Inflammatory macrophage treated with lipopolysaccharide for 1 hour (primary cell): Measurements from ENCODE around the gene TMCC1.
"Not testable (repeated sequence)": the region's sequence is repeated elsewhere in the genome, so short reads cannot be mapped to it uniquely, and the experiment has no call there.

Source experiments
- DNase-seq, 2 donors: peaks; one replicate each; pipeline ENCODE4 v3.0.0-alpha.2; 2020 to 2022

The TMCC1 gene

DNA sequence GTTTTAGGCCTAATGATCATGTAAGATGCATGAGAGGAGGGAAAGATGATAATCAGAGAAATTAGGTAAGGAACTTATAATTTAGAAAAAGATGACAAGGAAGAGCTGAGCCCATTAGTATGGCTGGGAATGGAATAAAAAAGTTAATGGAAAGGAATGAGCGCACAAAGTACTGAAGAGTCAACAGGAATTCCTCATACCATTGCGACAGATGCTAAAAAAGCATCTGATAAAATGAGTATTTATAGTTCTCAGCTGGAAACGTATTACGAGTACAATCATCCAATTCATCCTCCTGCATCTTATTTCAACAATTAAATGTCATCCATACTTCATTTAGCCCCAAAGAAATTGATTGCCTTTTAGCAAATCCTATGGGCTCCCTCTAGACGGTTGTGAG, 58.9 kb downstream of the TMCC1 start:
- DNase-seq: no peak

DNA sequence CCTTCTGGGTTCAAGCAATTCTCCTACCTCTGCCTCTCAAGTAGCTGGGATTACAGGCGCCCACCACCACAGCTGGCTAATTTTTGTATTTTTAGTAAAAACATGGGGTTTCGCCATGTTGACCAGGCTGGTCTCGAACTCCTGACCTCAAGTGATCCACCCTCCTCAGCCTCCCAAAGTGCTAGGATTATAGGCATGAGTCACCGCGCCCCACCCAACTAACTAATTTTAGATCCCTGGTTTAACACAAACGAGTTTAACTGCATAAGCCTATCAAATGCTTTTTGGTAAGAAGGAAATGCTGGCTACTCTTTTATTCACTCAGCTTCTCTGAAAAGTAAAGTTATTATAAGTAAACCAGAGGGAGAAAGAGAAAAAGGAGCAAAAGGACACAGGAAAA, 61.6 kb downstream of the TMCC1 start:
- DNase-seq: not testable (repeated sequence)

GRCh38 chr3:129831503-129831902, 62.0 kb downstream of the TMCC1 start:
- DNase-seq: no peak

DNA sequence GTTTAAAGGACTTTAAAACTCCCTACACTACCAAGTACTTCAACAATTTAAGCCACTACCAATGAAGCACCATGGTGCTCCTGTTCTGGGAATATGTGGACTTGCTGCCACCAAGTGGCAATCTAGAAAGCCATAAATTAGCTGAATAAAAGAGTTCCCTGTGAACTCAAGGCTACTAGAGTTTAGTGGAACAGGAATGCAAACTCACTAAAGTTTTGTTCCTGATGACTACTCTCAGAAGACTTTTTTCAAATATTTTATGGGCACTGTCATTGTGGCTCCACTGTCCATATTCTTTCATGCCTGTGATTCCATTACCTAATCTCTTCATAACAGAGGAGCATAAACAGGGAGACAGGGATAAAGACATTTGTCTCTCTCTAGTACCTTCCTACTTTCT, 63.9 kb downstream of the TMCC1 start:
- peak; percentile 75 to 81 for DNase-seq

DNA sequence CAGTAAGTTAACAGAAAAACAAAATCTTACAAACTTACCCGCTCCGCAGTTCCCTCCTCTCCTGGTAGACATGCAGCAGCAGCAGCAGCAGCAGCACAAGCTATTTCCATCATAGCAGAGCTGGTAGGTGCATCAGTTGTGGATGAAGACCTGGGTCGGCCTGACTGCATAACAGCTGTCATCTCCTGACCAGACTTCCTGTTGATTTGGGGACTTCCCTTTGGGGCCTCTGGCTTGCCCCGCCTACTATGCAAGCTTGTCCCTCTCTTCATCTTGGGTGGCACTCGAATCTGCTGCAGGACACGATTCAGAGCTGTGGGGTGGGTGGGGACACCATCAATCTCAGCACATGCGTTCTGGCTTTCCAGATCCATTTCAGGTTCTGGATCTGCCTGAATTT, 65.7 kb downstream of the TMCC1 start:
- peak; percentile 60 to 67 for DNase-seq

- peak; percentile 46 to 80 for DNase-seq
Measured at GRCh38 chr3:129824926-129825541, 68.5 kb downstream of the TMCC1 start.

GRCh38 chr3:129822679-129823078, 70.8 kb downstream of the TMCC1 start:
- DNase-seq: peak; percentile 92 to 97

DNA sequence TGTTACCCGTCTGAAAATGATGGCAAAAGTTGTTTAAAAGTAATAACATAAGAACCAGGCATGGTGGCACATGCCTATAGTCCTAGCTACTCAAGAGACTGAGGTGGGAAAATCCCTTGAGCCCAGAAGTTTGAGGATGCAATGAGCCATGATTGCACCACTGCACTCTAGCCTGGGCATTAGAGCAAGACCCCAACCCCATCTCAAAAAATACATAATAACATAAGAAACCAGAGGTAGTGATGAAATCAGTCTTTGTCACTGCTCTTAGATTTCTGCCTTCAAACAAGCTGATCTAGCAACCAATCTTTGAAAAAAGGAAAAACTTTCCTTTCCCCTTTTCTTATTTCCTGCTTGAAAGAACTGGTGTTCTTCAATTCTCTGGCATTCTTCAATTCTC, 71.3 kb downstream of the TMCC1 start:
- DNase-seq: peak; percentile 89 to 93

GRCh38 chr3:129820587-129820986, 72.9 kb downstream of the TMCC1 start:
- DNase-seq: no peak

DNA sequence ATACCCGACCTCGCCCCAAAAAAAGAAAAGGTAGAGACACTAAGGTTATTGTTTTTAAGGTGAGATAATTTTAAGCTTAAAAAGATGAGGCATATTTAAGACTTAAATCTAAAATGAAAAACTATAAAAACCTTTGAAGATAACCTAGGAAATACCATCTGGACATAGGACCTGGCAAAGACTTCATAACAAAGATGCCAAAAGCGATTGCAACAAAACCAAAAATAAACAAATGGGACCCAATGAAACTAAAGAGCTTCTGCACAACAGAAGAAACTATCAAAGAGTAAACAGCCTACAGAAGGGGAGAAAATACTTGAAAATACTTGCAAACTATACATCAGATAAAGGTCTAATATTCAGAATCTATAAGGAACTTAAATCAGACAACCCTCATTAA, 80.9 kb downstream of the TMCC1 start:
- no peak for DNase-seq

DNA sequence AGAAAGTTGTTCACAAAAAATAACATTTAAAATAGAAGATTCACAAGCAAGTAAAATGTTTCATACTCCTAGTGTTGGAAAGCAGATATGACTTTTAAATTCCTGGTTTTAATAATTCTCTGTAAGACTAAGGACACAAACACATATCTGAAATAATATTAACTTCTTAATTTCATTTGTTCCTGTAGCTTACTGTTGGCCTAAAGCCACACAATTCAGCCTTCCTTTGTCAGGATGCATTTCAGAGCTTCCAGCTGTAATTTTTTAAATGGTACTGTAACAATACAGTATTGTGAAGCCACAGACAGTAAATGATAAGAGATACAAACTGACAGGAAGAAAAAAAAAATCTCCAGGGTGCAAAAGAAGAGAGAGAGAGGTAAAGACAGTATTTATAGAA, 84.2 kb downstream of the TMCC1 start:
- no peak for DNase-seq

- no peak for DNase-seq
Measured at GRCh38 chr3:129796146-129796545, 97.4 kb downstream of the TMCC1 start.

DNA sequence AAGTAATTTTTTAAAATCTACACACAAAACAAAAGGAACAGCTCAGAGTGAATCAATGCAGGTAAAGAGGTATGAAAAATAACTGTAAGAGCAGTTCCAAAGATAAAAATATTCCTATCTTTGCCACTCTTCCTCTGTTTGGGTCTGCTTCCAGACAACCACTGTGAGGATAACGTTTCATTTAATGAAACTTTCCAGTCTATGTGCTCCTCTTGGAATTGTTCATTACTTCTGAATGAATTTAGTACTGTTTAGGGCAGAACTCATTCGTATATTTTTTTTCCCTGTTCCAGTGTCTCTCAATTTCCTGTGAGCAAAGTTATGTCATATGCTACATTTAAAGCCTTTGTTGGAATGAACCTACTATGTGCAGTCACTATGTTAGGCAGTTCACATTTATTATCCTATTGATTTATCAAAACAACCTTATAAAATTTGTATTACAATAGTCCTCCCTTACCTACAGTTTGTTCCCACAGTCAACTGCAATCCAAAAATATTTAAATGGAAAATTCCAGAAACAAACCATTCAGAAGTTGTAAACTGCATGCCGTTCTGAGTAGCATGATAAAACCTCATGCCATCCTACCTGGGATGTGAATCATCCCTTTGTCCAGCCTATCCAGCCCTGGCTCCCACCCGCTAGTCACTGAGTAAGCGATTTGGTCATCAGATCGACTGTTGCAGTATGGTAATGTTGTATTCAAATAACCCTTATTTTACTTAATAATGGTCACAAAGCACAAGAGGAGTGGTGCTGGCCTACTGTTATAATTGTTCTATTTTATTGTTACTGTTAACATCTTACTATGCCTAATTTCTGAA, 98.1 kb downstream of the TMCC1 start:
- no peak for DNase-seq

- no peak for DNase-seq
Measured at GRCh38 chr3:129794311-129795185, 99.0 kb downstream of the TMCC1 start.

GRCh38 chr3:129793942-129794310, 99.6 kb downstream of the TMCC1 start:
- peak; percentile 46 to 49 for DNase-seq

DNA sequence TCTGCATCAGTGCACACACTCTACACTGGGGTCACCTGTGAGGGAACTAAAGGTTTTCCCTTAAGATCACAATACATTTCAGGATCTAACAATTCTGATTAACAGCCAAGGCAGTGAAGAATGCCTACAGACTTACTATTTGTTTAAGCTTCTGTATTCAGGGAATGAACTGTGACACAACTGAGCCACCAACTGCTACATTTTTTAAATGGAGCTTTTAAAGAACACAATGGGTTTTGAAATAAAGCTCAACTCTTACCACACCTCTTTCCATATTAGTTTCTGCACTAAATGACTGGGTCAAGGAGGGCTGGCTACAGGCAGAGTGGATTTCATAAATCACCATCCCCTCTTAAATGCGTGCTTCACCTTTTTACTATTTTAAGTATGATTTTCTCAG, 100.2 kb downstream of the TMCC1 start:
- peak; percentile 31 to 65 for DNase-seq

DNA sequence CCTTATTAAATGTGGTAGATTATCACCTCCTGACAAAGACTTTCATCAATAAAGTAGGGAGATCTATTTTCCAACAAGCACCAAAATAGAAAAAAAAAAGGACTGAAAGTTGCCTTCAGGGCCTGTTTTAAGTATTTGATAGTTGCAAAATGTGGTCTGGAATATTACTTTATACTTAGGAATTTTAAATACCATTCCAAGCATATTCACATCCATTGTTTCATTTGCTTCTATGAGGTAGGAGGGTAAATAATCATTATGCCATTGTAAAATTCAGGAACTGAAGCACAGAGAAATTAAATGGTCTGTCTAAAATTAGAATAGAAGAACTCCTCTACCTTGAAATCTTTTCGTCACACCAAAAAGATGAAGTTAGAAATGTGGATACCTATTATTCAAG, 110.0 kb downstream of the TMCC1 start:
- no peak for DNase-seq

- no peak for DNase-seq
Measured at GRCh38 chr3:129778871-129779270, 114.6 kb downstream of the TMCC1 start.

DNA sequence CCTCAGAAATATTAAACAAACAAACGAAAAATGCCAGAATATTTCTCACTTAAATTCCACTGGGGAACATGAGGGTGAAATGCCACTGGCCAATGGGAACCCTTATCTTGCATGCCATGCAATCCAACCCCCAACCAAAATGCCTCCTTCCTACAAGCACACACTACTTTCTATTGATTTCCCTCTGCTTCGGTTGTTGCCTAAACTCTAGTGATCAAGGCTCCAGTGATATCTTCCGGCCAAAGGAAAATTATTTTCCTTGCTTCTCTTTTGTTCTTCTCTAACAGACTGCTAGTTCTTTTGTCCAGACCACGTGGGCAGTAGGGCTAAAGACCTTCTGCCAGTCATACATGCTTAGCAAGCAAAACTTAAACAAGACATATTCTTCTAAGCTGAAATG, 115.7 kb downstream of the TMCC1 start:
- DNase-seq: no peak

DNA sequence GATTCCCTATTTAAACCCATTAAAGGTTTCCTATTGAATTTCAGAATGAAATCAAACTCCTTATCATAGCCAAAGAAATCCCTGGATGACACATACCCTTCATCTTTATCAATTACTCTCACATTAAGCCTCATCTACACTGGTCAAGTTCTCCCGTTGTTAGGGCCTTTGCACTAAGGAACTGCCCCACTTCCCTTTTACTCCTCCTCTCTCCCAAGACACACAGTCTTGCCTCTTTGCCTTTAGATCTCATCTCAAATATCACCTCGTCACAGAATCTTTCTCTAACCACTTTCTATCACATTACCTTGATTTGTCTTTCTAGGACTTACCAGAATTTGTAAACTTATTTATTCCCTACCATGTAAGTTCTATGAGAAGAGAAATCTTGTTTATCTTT, 117.6 kb downstream of the TMCC1 start:
- DNase-seq: no peak

- no peak for DNase-seq
Measured at GRCh38 chr3:129773691-129774663, 119.5 kb downstream of the TMCC1 start.

DNA sequence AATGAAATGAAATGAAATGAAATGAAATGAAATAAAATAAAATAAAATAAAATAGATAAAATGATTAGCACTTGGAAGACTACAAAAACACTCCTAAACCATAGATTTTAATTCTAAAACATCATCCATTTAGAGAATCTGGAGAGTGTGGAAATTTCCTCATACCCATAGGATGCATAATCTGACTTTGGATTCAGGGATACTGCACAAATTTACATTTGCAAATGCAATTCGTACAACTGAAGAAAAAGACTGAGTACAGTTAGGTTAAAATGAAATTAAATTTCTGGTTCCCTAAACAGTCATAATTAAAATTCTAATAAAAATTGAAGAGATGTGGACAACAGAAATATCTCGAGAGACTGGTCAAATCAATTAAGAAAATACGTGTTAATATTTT, 122.9 kb downstream of the TMCC1 start:
- DNase-seq: no peak
